RWPE1 (cell line): ENCODE data around the gene TMCO1.
"Not testable (repeated sequence)": the region's sequence is repeated elsewhere in the genome, so short reads cannot be mapped to it uniquely, and the experiment has no call there.

Experiments
- CTCF ChIA-PET: fragments of 350-600 bp; sonication (Branson Sonifier 250); formaldehyde crosslinking; extraction: SDS; loops from one replicate; lab custom pipeline; 2021; lab: Yijun Ruan, JAX
- POLR2A ChIA-PET: fragments of 400-600 bp; formaldehyde crosslinking; extraction: SDS; loops from one replicate; lab custom pipeline; 2020; ENCODE audit warnings: antibody characterized with exemption; ENCODE audit not compliant: low non-redundant PET; lab: Yijun Ruan, JAX
- DNase-seq: peaks from one replicate; pipeline ENCODE4 v3.0.0; 2012; ENCODE audit warnings: low spot score
- H3K27ac ChIP-seq: fragments of 450-650 bp; 2 replicates; pipeline ENCODE4 v1.5.1; 2017
- TF ChIP-seq, protein P1 (sequence below): fragments of 450-650 bp; conservative IDR thresholded peaks from 2 replicates; pipeline ENCODE4 v1.5.1; 2017; ENCODE audit warnings: low read depth, mild to moderate bottlenecking

Gene TMCO1

DNA sequence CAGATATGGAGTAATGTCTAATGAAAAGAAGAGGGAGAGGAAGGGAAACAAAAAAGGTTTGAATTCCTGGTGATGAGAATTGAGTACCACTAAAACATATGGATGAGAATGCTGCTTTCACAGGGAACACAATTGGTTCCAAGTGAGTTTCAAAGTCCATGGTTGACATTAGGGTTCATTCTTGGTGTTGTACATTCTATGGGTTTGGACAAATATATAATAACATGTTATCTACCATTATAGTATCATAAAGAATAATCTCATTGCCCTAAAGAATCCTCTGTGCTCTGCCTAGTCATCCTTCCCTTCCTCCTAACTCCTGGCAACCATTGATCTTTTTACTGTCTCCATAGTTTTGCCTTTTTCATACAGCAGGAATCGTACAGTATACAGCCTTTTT, 20.1 kb downstream of the TMCO1 start:
- ChIA-PET POLR2A (no interaction called here), CTCF (no interaction called here)
- TF ChIP-seq, protein P1, sequence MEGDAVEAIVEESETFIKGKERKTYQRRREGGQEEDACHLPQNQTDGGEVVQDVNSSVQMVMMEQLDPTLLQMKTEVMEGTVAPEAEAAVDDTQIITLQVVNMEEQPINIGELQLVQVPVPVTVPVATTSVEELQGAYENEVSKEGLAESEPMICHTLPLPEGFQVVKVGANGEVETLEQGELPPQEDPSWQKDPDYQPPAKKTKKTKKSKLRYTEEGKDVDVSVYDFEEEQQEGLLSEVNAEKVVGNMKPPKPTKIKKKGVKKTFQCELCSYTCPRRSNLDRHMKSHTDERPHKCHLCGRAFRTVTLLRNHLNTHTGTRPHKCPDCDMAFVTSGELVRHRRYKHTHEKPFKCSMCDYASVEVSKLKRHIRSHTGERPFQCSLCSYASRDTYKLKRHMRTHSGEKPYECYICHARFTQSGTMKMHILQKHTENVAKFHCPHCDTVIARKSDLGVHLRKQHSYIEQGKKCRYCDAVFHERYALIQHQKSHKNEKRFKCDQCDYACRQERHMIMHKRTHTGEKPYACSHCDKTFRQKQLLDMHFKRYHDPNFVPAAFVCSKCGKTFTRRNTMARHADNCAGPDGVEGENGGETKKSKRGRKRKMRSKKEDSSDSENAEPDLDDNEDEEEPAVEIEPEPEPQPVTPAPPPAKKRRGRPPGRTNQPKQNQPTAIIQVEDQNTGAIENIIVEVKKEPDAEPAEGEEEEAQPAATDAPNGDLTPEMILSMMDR = no peak
- no peak overlapping the region for H3K27ac ChIP-seq
- no peak for DNase-seq

DNA sequence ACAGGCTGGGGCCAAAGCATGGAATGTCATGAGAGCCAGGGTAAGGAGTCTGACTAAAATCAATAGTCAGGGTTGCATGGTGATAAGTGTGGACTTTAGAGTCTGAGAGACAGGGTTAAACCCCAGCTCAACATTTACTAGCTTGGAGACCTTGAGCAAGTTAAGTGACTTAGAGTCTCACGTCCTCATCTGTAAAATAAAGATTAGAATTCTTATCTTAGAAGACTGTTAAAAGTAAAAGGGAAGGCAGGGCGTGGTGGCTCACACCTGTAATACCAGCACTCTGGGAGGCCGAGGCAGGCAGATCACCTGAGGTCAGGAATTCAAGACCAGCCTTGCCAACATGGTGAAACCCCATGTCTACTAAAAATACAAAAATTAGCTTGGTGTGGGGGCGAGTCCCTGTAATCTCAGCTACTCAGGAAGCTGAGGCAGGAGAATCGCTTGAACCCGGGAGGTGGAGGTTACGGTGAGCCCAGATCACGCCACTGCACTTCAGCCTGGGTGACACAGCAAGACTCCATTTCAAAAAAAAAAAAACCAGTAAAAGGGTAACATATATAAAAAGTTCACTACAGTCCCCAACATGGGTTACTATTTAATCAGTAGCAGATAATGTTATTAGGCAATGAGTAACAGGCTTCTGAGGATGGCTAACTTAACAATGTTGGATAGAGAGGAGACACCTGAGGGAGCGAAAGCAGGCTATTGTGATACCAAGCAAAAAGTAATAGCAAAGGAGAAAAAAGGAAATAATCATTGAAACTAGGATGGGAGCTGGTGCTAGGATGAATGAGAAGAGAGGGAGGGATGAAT, 20.8 kb downstream of the TMCO1 start:
- TF ChIP-seq, protein P1 = no peak
- H3K27ac ChIP-seq = no peak overlapping the region
- ChIA-PET CTCF (no interaction called here), POLR2A (no interaction called here)
- no peak for DNase-seq

DNA sequence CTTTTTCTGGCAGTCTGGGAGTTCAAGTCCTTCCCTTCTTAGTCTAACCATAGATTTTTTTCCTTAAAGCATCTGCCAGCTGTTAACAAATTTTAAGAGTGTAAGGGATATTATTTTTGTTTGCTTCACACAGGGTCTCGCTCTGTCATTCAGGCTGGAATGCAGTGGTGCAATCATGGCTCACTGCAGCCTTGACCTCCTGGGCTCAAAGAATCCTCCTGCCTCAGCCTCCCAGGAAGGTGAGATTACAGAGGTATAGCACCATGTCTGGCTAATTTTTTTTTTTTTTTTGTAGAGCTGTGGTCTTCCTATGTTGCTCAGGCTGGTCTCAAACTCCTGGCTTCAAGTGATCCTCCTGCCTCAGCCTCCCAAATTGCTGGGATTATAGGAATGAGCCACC, 23.8 kb downstream of the TMCO1 start:
- POLR2A ChIA-PET, DNase-seq, CTCF ChIA-PET, H3K27ac ChIP-seq: not testable (repeated sequence)

DNA sequence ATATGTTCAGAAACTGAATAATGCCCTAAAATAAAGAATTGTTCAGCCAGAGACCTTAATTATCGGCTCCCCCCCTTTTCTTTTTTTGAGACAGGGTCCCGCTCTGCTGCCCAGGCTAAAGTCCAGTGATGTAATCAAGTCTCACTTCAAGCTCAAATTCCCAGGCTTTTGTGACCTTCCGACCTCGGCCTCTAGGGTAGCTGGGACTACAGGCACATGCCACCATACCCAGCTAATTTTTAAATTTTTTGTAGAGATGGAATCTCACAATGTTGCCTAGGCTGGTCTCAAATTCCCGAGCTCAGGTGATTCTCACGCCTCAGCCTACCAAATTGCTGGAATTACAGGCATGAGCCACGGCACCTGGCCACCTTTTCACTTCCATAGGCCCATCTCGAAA, 26.5 kb downstream of the TMCO1 start:
- ChIA-PET POLR2A (no interaction called here), CTCF (interaction anchor here (0.7 kb wide), 1 partner anchor 43 kb away, joined by 3 read pairs; no protein-coding TSS in a partner anchor)
- no peak overlapping the region for H3K27ac ChIP-seq
- TF ChIP-seq, protein P1 = no peak
- DNase-seq = no peak

DNA sequence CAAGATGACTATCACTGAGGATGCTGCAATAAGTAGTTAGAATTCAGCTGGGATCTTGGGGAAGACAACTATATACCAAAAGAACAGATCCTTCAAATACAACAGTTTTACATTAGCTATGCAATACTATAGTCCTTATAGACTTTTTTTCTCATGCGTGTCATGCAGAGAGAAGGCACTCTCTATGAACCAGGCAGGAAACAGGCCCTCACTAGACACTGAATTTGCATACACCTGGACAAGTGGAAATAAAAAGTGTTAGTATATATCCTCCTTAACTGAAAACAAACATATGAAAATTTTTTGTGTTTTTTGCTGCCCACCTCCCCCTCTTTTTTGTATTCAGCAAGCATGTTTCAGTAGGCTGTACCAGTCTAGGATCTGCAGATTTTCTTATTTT, 29.9 kb downstream of the TMCO1 start:
- CTCF ChIA-PET = no interaction called here
- no peak overlapping the region for H3K27ac ChIP-seq
- no peak for DNase-seq
- TF ChIP-seq, protein P1 = no peak
- POLR2A ChIA-PET = no interaction called here

DNA sequence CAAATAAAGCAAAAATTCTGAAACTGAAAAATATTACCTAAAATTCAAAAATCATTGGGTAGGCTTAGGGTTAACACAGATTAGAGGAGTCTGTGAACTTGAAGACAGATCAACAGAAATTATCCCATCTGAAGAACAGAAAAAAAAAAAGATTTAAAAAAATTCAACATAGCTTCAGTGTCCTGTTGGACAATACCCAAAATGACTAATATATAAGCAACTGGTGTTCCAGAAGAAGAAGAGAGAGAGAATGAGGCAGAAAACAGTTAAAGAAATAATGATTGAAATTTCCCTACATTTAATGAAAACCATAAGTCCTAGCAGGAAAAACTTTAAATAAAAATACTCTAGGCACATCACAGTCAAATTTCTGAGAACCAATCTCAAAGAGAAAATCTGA, 31.5 kb downstream of the TMCO1 start:
- no peak for DNase-seq
- POLR2A ChIA-PET = no interaction called here
- TF ChIP-seq, protein P1 = no peak
- no peak overlapping the region for H3K27ac ChIP-seq
- CTCF ChIA-PET = interaction anchor here (0.6 kb wide), 1 partner anchor 146 kb away, joined by 3 read pairs; no protein-coding TSS in a partner anchor

GRCh38 chr1:165734906-165735305, 33.8 kb downstream of the TMCO1 start:
- ChIA-PET POLR2A (no interaction called here), CTCF (interaction anchor here (0.6 to 0.7 kb wide), 3 partner anchors 12 to 1382 kb away, joined by 3 to 4 read pairs (median 3); no protein-coding TSS in a partner anchor)
- no peak for DNase-seq
- TF ChIP-seq, protein P1 = no peak
- no peak overlapping the region for H3K27ac ChIP-seq
